Measurements from ENCODE around the gene GSN.
"Not testable (repeated sequence)": the region's sequence is repeated elsewhere in the genome, so short reads cannot be mapped to it uniquely, and the experiment has no call there.

GSN gene

DNA sequence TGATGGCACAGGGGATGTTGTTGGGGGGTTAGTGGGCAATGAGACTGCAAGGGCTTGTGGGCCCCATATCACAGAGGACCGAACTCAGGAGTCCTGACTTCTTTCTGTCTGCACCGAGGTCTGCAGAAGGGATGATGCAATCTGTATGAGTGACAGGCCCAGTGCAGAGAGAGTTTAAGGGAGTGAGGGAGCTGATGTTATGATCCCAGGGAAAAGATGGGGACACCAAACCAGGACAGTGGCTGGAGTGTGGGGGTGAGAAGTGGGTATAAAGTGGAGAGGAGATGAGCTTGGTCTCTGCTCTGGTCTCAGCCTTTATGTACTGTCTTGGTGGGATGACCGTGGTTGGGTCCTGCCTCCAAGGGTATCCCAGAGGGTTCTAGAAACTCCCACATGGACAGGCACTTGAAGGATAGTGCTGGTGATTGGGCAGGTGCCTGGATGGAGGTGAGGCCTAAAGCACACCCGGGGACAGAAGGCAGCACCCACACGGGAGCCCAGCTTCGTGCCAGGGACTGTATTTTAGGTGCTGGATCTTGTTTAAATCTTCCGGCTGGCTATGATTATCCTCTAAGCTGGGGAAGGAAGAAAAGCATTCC is 21.9 kb downstream of the GSN start:
- no peak for FAIRE-seq

GRCh38 chr9:121291536-121291935 is 23.6 kb downstream of the GSN start:
- not testable (repeated sequence) for FAIRE-seq

DNA sequence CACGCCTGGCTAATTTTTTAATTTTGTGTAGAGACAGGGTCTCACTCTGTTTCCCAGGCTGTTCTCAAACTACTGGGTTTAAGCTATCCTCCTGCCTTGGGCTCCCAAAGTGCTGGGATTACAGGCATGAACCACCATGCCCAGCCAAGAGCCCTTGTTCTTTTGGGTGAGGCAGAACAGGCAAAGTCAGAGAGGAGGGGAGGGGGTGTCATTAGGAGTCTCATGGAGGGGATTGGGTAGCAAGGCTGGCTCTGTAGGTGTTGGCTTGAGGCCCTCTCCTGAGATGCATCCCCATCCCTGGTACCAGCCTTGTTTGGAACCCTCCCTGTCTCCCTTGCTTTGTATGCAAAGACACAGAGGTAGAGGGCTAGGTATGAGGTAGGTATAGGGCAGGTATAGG is 24.1 kb downstream of the GSN start:
- no peak for FAIRE-seq

GRCh38 chr9:121292801-121293241 is 24.9 kb downstream of the GSN start:
- FAIRE-seq, result no peak

DNA sequence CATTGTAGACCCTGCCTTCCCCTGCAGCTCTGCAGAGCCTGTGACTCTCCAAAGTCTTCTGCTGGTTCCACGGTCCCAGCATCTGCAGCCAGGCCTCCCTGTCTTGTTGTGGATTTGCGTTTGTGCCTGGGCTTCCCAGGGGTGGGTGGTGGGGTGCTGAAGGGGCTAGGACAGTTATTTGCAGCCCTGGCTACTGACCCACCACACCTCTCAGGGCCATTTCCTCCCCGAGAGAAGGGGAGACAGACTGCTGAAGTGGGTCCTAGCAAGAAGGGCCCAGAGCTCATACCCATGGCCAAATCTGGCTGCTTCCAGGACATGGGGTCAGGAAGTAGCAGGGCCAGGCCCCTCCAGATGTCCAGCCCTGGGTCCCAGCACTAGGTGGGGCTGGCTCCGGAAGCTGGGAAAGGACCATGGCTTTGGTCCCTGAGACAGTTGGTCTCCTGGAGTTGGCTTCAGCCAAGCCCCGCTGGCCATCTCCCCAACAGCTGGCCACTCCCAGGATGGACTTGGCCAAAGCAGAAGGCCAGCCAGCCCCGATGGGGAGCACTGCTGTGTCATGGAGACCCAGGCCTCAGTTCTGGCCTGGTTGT is 26.3 kb downstream of the GSN start:
- FAIRE-seq, result no peak

DNA sequence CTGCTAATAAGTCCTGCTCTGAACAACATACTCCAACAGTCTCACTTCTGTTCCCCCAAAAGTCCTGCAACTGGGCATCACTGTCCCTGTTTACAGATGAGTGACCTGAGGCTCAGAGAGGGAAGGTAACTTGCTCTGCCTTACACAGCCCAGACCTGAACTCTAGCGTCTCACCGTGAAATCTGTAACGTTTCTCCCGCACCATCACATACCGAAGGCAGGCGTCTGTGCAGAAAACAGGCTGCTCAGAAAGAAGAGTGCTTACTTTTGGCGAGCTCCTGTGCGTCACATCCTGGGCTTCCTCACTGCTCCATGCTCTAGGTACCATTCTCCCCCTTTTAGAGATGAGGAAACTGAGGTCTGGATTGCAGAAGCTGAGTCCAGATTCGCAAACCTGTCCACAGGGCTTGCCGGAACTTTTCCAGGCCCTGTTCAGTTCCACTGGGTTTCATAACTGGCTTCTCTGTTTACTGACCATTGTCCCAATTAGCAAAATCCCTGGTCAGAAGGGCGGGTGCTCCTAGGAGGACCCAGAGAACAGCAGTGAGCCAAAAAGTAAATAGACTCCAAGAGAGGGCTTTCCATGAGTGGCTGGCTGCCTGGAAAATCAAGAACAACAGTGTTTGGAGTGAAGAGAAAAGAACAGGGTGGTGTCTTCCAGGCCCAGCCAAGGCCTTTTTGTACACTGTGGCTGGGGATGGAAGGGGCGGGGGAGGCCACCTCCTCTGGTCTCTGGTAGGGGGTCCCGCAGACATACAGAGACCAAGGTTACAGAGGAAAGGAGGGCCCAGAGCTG is 27.1 kb downstream of the GSN start:
- FAIRE-seq, result no peak

- FAIRE-seq, result no peak
Measured at GRCh38 chr9:121295662-121296191, 27.8 kb downstream of the GSN start.

DNA sequence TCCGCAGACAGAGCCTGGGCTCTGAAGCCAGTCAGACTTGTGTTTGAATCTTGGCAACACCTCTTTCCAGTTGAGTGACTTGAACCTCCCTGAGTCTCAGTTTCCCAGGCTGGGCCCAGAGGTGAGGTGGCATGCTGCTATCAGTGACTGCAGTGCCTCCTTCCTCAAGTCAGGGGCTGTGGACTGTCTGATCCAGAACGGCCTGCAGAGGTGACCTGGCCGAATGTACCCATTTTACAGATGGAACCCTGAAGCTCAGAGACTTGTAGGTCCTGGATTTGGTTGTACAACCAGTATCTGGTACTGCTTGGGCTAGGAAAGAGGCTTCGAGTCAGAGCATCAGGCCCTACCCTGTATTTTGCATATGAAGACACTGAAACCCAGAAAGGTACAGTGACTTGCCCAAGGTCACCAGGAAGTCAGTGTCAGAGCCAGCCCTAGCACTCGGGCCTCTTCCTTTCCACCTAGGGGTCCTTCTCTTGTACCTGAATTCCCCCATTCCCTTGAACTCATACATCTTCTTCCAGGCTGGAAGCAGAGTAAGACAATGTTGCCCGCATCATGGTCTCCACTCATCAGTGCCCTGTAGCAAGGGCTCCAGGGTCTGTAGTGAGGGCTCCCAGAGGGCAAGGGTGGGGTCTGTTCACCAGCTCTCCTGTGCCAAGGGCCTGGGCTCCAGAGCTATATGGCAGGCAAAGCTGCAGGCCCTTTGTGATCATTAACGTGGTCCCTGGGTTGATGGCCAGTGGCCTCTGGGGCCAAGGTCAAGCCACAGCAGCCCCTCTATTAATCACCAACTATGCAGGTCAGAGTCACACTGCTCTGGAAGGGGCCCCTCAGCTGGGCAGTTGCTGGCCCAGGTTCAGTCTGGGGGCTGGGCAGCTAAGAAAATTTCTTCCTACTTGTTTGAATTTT is 28.5 kb downstream of the GSN start:
- FAIRE-seq, result no peak

- FAIRE-seq, result no peak
Measured at GRCh38 chr9:121297389-121297788, 29.4 kb downstream of the GSN start.

DNA sequence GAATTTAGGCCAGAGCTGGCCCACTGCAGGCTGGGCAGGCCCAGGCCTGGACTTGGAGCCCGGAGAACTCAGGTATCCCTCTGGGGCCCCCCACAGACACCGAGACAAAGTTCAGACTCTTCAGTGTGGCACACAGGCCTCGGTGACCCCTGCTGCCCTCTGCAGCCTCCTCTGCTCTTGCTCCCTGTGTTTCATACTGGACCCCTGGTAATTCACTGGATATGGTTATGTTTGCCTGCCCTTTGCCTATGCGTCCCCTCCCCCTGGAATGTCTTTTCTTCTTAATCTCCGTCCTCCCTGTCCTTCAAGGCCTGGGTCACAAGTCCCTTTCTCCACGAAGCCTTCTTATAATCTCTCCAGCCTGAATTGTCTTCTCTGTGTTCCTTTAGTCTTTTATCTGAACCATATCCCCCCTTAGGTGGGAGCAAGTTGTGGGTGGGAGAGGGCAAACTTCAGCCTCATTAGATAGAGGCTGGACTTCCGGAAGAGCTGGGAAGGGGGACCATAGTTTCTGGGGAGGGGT is 30.1 kb downstream of the GSN start:
- no peak for FAIRE-seq

DNA sequence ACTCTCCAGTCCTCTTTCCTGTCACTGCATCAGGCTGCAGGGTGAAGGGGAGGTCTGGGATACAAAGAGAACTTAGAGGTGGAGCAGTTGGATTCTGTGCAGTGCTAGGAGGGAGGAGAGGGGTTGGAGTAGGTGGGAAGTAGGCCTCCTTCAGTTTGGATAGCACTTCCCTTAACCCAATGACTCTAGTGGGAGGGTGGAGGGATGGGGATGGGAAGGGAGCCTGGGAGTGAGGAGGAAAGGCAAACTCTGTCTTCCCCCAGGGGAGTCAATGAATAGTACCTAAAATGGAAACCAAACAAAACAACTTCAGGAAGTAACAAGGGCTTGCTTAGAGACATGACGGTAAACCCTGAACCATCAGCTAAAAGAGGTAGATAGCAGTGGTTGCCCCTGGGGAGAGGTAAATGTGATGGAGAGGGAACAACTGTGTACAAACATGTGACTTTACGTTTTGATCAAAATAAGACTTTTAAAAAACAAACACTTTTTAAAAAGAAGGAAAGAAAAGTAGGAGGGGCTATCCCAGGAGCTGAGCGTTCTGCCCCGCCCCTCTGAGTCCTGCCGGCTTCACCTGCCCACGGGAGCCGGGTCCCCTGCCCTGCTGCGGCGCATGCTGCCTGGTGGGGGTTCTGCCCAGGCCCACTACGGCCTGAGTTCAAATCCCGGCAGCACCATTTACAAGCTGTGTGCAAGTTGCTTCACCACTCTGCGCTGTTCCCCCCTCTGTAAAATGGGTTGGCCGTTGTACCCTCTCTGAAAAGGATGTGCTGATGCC is 30.9 kb downstream of the GSN start:
- FAIRE-seq, result no peak

- no peak for FAIRE-seq
Measured at GRCh38 chr9:121299467-121300282, 31.7 kb downstream of the GSN start.

GRCh38 chr9:121300283-121301119 is 32.5 kb downstream of the GSN start:
- no peak for FAIRE-seq

DNA sequence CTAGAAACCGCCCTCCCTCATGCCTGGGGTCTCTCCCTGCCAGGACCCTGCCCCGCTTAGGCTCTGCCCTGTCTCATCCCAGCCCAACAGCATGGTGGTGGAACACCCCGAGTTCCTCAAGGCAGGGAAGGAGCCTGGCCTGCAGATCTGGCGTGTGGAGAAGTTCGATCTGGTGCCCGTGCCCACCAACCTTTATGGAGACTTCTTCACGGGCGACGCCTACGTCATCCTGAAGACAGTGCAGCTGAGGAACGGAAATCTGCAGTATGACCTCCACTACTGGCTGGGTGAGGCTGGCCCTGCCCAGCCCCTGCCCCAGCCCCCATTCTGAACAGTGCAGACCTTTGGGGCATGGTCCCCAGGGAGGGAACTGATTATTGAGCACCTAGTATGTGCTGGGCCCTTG is 33.9 kb downstream of the GSN start:
- no peak for FAIRE-seq

DNA sequence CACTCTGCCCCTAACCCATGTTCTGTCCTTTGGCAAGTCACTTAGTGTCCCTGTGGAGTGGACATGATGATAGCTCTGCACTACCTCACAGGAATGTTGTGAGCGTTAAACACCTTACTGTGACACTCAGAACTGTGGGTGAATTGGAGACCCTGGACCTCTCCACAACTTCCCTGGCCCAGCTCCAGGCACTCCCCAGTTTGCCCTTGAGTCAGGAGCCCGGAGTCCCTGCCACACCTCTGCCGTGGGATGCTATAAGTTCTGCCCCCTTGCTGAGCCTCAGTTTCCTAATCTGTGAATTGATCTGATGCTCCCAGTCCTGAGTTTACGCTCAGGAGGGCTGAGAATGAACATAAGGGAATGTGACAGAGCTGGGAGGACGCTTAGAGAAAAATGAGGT is 34.4 kb downstream of the GSN start:
- no peak for FAIRE-seq

GRCh38 chr9:121302786-121303185 is 34.8 kb downstream of the GSN start:
- FAIRE-seq, result no peak

DNA sequence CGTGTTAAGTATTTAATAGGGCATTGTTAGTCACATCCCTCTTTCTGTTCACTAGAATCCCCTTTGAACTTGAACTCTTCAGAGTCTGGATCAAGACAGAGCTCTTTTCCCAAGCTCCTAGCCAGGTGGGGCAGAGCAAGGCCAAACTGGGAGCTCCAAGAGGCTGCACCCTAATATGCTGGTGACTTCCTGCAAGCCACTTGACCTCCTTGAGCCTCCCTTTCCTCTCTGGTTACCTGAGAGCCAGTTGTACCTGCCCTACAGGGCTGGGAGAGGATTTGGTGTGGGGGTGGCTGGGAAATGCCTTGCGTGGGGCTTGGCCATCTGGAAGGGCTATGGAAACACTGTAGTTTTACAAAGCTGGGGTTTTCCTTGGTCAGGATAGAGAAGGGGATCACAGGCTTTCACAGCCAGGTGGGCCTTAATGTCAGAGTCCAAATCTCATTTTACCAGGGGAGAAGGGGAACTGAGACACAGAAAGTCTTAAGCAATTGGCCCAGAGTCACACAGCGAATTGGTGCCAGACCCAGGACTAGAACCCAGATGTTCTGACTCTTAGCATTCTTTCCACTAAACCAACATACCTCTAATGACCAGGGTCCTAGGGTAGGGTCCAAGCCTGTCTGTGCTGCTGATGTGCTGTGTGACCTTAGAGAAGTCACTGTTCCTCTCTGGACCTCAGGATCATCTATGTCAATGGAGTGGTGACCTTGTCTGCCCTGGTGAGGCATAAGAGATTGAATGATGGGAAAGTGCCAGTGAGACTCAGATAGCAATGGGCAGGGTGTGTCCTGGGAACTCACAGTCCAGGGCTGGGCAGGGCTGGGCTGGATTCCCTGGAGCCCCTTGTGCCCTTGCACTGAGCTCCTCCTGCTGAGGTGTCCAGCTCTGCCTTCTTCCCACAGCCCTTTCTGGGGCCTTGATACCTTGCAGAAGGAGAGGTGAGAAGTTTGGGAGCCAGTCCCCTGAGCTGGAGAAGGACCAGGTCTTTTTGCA is 35.8 kb downstream of the GSN start:
- no peak for FAIRE-seq

DNA sequence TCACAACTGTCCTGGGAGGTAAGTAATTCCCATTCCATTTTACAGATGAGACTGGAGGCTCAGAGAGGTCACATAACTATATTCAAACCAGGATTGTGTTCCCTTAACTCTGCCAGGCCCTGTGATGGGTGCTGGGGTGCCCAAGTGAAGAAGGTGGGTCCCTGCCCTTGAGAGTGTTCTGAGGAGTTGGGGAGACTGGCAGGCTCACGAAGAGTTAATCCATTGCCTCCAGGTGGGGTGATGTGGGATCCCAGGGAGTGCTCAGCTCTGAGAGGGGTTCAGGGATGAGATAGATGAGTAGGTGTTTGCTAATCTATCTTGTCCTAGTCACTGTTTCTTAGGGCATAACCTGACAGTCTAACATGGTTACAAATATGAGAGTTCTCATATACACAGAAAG is 36.7 kb downstream of the GSN start:
- no peak for FAIRE-seq

Data from TTC549 (cell line).